H9 (cell line): Measurements from ENCODE around the gene CEMIP. TPM values are rescaled to one million over a fixed set of nuclear protein-coding genes. Genes with fewer than 3 reads are reported as not detected.

ENCODE experiments used
- DNase-seq: peaks from one replicate; pipeline ENCODE4 v3.0.0-alpha.2; 2017
- H2AFZ ChIP-seq: one replicate; pipeline ENCODE4 v1.6.1; 2013; ENCODE audit warnings: mild to moderate bottlenecking, low read length, control low read depth, moderate library complexity
- H2AK5ac ChIP-seq: 2 replicates; pipeline ENCODE4 v1.6.1; 2013; ENCODE audit warnings: low read length, control low read depth, mixed read lengths; ENCODE audit not compliant: insufficient read length
- H2BK120ac ChIP-seq: one replicate; pipeline ENCODE4 v1.6.1; 2013; ENCODE audit warnings: low read depth, mild to moderate bottlenecking, low read length, control low read depth, inconsistent platforms; ENCODE audit not compliant: poor library complexity, severe bottlenecking
- H2BK12ac ChIP-seq: 2 replicates; pipeline ENCODE4 v1.6.1; 2013; ENCODE audit warnings: low read length, control low read depth, mixed read lengths, low read depth; ENCODE audit not compliant: insufficient read length
- H2BK15ac ChIP-seq: 2 replicates; pipeline ENCODE4 v1.6.1; 2013; ENCODE audit warnings: low read depth, low read length, control low read depth
- H2BK20ac ChIP-seq: one replicate; pipeline ENCODE4 v1.6.1; 2013; ENCODE audit warnings: low read depth, mild to moderate bottlenecking, low read length, control low read depth, inconsistent platforms; ENCODE audit not compliant: poor library complexity, severe bottlenecking
- H2BK5ac ChIP-seq: 2 replicates; pipeline ENCODE4 v1.6.1; 2013; ENCODE audit warnings: low read length, control low read depth, mixed read lengths; ENCODE audit not compliant: insufficient read length
- H3K14ac ChIP-seq: 2 replicates; pipeline ENCODE4 v1.6.1; 2013; ENCODE audit warnings: low read length, control low read depth; ENCODE audit not compliant: insufficient read depth
- H3K18ac ChIP-seq: 2 replicates; pipeline ENCODE4 v1.6.1; 2013; ENCODE audit warnings: low read depth, mild to moderate bottlenecking, mixed read lengths, low read length, control low read depth; ENCODE audit not compliant: insufficient read length
- H3K23ac ChIP-seq: 2 replicates; pipeline ENCODE4 v1.6.1; 2013; ENCODE audit warnings: low read length, control low read depth, mixed read lengths, low read depth; ENCODE audit not compliant: insufficient read length
- H3K23me2 ChIP-seq: 2 replicates; pipeline ENCODE4 v1.6.1; 2013; ENCODE audit warnings: low read depth, mild to moderate bottlenecking, mixed read lengths, low read length, control low read depth; ENCODE audit not compliant: insufficient read length, poor library complexity, severe bottlenecking
- H3K27ac ChIP-seq: 2 replicates; pipeline ENCODE4 v1.5.1; 2013; ENCODE audit warnings: low read length, control low read depth, mixed read lengths, low read depth; ENCODE audit not compliant: insufficient read length
- H3K27me3 ChIP-seq: 2 replicates; pipeline ENCODE4 v1.6.1; 2013; ENCODE audit warnings: low read length, control low read depth, inconsistent platforms; ENCODE audit not compliant: insufficient read depth
- H3K4ac ChIP-seq: 2 replicates; pipeline ENCODE4 v1.6.1; 2013; ENCODE audit warnings: low read depth, mild to moderate bottlenecking, control low read depth, inconsistent platforms, low read length, moderate library complexity
- H3K4me1 ChIP-seq: 2 replicates; pipeline ENCODE4 v1.6.1; 2013; ENCODE audit warnings: low read length, control low read depth, inconsistent platforms; ENCODE audit not compliant: insufficient read depth
- H3K4me2 ChIP-seq: 2 replicates; pipeline ENCODE4 v1.6.1; 2013; ENCODE audit warnings: low read length, control low read depth, mixed read lengths; ENCODE audit not compliant: insufficient read length, insufficient read depth
- H3K56ac ChIP-seq: 2 replicates; pipeline ENCODE4 v1.6.1; 2013; ENCODE audit warnings: low read depth, mild to moderate bottlenecking, mixed read lengths, low read length, control low read depth; ENCODE audit not compliant: insufficient read length
- H3K79me1 ChIP-seq: 2 replicates; pipeline ENCODE4 v1.6.1; 2013; ENCODE audit warnings: low read depth, mild to moderate bottlenecking, moderate library complexity, low read length, control low read depth, inconsistent platforms; ENCODE audit not compliant: insufficient read depth, poor library complexity, severe bottlenecking
- H3K79me2 ChIP-seq: 2 replicates; pipeline ENCODE4 v1.6.1; 2013; ENCODE audit warnings: low read length, control low read depth, inconsistent platforms; ENCODE audit not compliant: insufficient read depth
- H3K9ac ChIP-seq: 2 replicates; pipeline ENCODE4 v1.6.1; 2013; ENCODE audit warnings: low read length, control low read depth, mixed read lengths; ENCODE audit not compliant: insufficient read length; ENCODE audit errors: extremely low read depth
- H3K9me3 ChIP-seq: one replicate; pipeline ENCODE4 v1.6.1; 2013; ENCODE audit warnings: low read depth, low read length, inconsistent platforms; ENCODE audit not compliant: control insufficient read depth
- H3T11ph ChIP-seq: one replicate; pipeline ENCODE4 v1.6.1; 2013; ENCODE audit warnings: mild to moderate bottlenecking, low read length, control low read depth, inconsistent platforms
- H4K20me1 ChIP-seq: one replicate; pipeline ENCODE4 v1.6.1; 2013; ENCODE audit not compliant: control insufficient read depth, insufficient read length, insufficient read depth
- H4K5ac ChIP-seq: 2 replicates; pipeline ENCODE4 v1.6.1; 2013; ENCODE audit warnings: low read depth, mild to moderate bottlenecking, mixed read lengths, low read length, control low read depth; ENCODE audit not compliant: insufficient read length
- H4K8ac ChIP-seq: replicated peaks from 2 replicates; pipeline ENCODE4 v1.6.1; 2013; ENCODE audit warnings: low read length, control low read depth, mixed read lengths, low read depth; ENCODE audit not compliant: insufficient read length
- H4K91ac ChIP-seq: 2 replicates; pipeline ENCODE4 v1.6.1; 2013; ENCODE audit warnings: low read depth, mild to moderate bottlenecking, moderate library complexity, mixed read lengths, low read length, control low read depth; ENCODE audit not compliant: insufficient read length
- H3K27ac Mint-ChIP-seq, 3 experiments: 2 replicates in 2 of 3; 3 replicates in 1 of 3; pipeline ENCODE4 v1.8.0; 2020 to 2021; ENCODE audit warnings: mixed read lengths in 3 of 3, mild to moderate bottlenecking in 1 of 3, moderate library complexity in 1 of 3
- H3K27me3 Mint-ChIP-seq: 2 replicates; pipeline ENCODE4 v1.8.0; 2021; ENCODE audit warnings: low read depth, mild to moderate bottlenecking, moderate library complexity, mixed read lengths
- H3K36me3 Mint-ChIP-seq, 3 experiments: 2 replicates in 2 of 3; 3 replicates in 1 of 3; pipeline ENCODE4 v1.8.0; 2020 to 2021; ENCODE audit warnings: low read depth in 3 of 3, mixed read lengths in 3 of 3; ENCODE audit not compliant: insufficient read depth in 1 of 3
- H3K4me1 Mint-ChIP-seq, 2 experiments: 2 replicates each; pipeline ENCODE4 v1.8.0; 2020; ENCODE audit warnings: mixed read lengths in 2 of 2
- H3K4me3 Mint-ChIP-seq, 2 experiments: 2 replicates in 1 of 2; 3 replicates in 1 of 2; pipeline ENCODE4 v1.8.0; 2020 to 2021; ENCODE audit warnings: mild to moderate bottlenecking in 2 of 2, mixed read lengths in 2 of 2, moderate library complexity in 1 of 2
- H3K9me3 Mint-ChIP-seq, 2 experiments: 2 replicates in 1 of 2; 3 replicates in 1 of 2; pipeline ENCODE4 v1.8.0; 2020; ENCODE audit warnings: mild to moderate bottlenecking in 2 of 2, mixed read lengths in 2 of 2, moderate library complexity in 1 of 2
- WGBS: extraction: QIAGEN DNeasy Blood & Tissue Kit; methylation state at CpG from one replicate; pipeline ENCODE4 v1.1.7; 2013; ENCODE audit warnings: missing lambda C conversion rate, low lambda C conversion rate, mixed read lengths; ENCODE audit not compliant: insufficient read length; ENCODE audit errors: extremely low coverage; 5-methylcytosine and 5-hydroxymethylcytosine counted together
- total RNA-seq: library from RNA; stranded (reverse); gene quantifications from 2 replicates; pipeline ENCODE4 v1.2.1, GENCODE V29; 2021
- TF ChIP-seq, protein P1 (sequence below): fragments of 200-600 bp; sonication (generic); conservative IDR thresholded peaks from 3 replicates; pipeline ENCODE4 v1.8.0; 2021; ENCODE audit warnings: antibody characterized with exemption, mild to moderate bottlenecking

Gene CEMIP
- total RNA-seq, 1 experiment from 2014 or later, result 0.09 TPM

DNA sequence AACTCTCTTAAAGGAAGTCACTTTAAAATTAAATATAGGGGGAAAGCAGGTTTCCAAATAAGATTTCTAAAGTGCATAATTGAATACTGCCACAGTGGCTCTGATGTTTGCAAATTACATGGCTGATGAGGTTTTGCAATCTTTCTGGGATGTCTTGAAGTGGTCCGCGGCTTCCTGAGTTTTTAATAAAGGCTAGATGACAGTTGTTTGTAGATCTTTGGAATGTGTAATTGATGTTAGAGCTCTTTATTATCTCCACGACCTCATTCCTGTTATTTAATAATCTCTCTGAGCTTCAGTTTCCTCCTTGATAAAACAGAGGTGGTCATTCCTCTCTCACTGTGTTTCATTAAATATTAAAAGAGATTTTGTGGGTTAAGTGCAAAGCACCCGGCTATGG lies 27.0 kb upstream of the CEMIP start:
- Histone ChIP-seq H3K4me1 (peaks cover 6% of the 10 kb centered on the region; the same call in 1 of the 2 replicates), H3K23ac (no peak overlapping the region), H2BK12ac (no peak overlapping the region), H4K20me1 (no peaks in the 10 kb centered on the region), H2BK20ac (no peak overlapping the region), H3K9me3 (no peaks in the 10 kb centered on the region), H2AFZ (no peak overlapping the region), H3K9ac (no peak overlapping the region), H3K56ac (no peak overlapping the region), H3K27me3 (no peaks in the 10 kb centered on the region), H3K79me2 (no peaks in the 10 kb centered on the region), H3K23me2 (no peaks in the 10 kb centered on the region), H4K8ac (no peak overlapping the region), H3K27ac (no peak overlapping the region), H3K79me1 (no peaks in the 10 kb centered on the region), H4K91ac (no peak overlapping the region), H3K18ac (no peak overlapping the region), H2BK15ac (no peak overlapping the region), H3K4me2 (no peak overlapping the region), H3K4ac (no peak overlapping the region), H2AK5ac (no peak overlapping the region), H3K14ac (no peak overlapping the region), H2BK5ac (no peak overlapping the region), H3T11ph (no peak overlapping the region), H4K5ac (no peak overlapping the region), H2BK120ac (no peak overlapping the region)
- TF ChIP-seq, protein P1, sequence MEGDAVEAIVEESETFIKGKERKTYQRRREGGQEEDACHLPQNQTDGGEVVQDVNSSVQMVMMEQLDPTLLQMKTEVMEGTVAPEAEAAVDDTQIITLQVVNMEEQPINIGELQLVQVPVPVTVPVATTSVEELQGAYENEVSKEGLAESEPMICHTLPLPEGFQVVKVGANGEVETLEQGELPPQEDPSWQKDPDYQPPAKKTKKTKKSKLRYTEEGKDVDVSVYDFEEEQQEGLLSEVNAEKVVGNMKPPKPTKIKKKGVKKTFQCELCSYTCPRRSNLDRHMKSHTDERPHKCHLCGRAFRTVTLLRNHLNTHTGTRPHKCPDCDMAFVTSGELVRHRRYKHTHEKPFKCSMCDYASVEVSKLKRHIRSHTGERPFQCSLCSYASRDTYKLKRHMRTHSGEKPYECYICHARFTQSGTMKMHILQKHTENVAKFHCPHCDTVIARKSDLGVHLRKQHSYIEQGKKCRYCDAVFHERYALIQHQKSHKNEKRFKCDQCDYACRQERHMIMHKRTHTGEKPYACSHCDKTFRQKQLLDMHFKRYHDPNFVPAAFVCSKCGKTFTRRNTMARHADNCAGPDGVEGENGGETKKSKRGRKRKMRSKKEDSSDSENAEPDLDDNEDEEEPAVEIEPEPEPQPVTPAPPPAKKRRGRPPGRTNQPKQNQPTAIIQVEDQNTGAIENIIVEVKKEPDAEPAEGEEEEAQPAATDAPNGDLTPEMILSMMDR, result no peak
- no peak overlapping the region for H3K4me3 Mint-ChIP-seq
- no CpG with 5 or more reads among the region's 4 CpGs for WGBS
- DNase-seq, result no peak
- no peak overlapping the region for H3K27ac Mint-ChIP-seq
- H3K4me1 Mint-ChIP-seq, result peaks cover 18 to 27% of the 10 kb centered on the region in 2 experiments
- no peaks in the 10 kb centered on the region for H3K27me3 Mint-ChIP-seq
- H3K36me3 Mint-ChIP-seq, result peaks cover 3 to 12% (median 6%) of the 10 kb centered on the region in 3 experiments; a peak in 4 of 7 replicates
- H3K9me3 Mint-ChIP-seq, result no peaks in the 10 kb centered on the region
